SIG-M5 (cell line): ENCODE measurements around the gene SYT5.
"Not testable (repeated sequence)": the region's sequence is repeated elsewhere in the genome, so short reads cannot be mapped to it uniquely, and the experiment has no call there.

ENCODE experiments used
- DNase-seq: peaks from one replicate; lab custom pipeline; 2025; lab: John Stamatoyannopoulos, UW

Gene SYT5

DNA sequence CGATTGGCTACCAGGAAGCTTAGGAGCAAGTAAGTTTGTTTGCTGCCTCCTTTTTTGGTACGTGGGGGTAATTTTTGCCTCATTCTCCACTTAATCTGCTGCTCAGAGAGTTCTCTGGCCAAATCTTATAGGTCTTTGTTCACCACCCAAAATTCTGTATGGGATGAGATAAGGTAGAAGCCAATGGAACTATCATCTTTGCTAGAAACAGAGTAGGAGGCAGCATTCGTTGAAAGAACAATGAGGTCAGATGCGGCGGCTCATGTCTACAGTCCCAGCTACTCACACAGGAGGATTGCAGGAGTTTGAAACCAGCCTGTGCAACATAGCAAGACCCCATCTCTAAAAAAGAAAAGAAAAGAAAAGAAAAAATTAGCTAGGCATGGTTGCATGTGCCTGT lies 8.6 kb downstream of the SYT5 start:
- no peak for DNase-seq

DNA sequence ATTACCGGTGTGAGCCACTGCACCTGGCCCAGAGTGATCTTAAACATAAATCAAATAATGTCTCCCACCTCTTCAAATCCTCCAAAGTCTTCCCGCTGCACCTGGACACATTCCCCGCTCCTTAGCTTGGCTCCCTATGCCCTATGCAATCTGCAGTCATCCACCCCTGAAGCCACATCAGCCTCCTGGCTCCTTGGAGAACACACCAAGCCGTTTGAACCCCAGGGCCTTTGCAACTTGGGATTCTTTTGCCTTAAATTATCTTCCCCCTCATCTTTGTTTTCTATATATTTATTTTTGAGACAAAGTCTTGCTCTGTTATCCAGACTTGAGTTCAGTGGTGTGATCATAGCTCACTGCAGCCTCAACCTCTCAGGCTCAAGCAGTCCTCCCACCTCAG lies 11.0 kb downstream of the SYT5 start:
- no peak for DNase-seq

DNA sequence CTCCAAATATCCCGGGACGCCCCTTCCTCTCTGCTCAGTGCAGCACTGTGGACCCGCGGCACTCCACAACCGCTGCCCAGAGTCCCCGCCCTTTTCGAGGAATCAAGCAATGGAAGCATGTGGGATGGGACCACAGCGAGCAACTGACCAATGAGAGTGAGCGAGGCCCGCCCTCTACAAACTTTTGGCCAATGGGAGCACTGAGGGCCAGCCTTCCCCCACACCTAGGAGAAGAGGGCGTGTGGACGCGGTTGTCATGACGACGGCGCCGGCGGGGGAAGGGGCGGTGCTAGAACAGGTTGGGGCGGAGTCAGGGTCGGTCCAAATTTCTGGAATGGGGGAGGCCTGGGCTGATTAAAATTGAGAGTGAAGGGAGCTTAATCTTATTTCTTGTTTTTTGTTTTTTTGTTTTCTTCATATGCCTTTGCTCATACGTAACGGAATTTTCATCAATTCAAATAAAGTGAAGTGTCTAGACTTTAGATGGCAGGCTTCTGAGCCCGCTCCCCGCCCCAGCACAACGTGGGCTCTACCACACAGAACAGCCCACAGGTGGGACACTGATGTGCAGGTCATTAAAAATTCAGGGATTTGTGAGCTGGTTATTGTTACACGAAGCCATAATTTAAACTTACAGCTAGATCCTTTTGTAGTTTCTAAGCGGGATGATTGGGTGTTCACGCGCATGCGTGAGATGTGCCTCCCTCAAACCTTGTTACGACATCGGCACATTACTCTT lies 13.4 kb downstream of the SYT5 start, which contains the start of gene DNAAF3:
TSS of gene DNAAF3 (minus strand) at position 84 of the 739 bp plus-strand sequence. CDS start 200 bp downstream, outside the sequence.
- DNase-seq, result peak; percentile 78

DNA sequence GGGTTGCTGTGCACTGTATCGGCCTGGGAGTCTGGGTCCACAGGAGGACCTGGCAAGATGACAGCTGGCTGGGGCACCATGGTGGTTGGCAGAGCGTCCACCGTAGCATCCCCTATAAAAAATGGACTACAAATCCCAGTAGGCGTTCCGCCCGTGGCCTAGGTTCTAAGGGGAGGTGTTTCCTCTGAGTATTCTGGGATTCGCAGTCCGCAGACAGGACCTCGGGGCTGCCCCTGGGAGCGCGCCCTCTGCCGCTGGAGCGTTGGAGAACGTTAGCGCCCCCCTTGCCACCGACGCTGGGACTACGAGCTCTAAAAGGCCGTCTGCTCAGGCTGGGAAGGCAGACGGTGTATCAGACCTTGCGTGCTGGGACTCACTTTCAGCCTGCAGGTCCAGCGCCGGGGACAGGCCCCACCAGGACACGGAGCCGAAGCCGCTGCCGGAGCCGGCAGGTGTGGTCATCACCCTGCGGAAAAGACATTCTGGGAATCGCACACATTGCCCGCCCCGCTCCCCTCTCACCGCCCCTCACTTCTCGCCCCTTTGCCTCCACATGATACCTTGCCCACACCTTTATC lies 14.0 kb downstream of the SYT5 start:
- peak; percentile 66 for DNase-seq

GRCh38 chr19:55161571-55162322 lies 18.3 kb downstream of the SYT5 start:
- no peak for DNase-seq

DNA sequence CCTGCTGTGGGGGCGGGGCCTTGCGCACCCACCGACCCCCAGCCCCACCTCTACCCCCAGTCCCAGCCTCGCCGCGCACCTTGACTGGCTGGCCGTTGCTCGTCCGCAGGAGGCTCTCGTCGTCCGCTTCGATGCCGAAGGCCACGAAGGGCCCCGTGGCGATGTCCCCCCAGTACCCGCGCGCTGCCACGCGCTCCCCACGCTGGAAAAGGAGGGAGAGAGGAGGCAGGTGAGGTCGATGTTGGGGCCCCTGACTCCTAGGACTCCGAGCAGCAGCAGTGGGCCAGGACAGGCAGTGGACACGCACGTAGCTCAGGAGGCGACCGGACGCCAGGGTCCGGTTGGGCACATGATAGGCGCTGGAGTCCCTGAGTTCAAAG lies 19.1 kb downstream of the SYT5 start:
- DNase-seq, result no peak

DNA sequence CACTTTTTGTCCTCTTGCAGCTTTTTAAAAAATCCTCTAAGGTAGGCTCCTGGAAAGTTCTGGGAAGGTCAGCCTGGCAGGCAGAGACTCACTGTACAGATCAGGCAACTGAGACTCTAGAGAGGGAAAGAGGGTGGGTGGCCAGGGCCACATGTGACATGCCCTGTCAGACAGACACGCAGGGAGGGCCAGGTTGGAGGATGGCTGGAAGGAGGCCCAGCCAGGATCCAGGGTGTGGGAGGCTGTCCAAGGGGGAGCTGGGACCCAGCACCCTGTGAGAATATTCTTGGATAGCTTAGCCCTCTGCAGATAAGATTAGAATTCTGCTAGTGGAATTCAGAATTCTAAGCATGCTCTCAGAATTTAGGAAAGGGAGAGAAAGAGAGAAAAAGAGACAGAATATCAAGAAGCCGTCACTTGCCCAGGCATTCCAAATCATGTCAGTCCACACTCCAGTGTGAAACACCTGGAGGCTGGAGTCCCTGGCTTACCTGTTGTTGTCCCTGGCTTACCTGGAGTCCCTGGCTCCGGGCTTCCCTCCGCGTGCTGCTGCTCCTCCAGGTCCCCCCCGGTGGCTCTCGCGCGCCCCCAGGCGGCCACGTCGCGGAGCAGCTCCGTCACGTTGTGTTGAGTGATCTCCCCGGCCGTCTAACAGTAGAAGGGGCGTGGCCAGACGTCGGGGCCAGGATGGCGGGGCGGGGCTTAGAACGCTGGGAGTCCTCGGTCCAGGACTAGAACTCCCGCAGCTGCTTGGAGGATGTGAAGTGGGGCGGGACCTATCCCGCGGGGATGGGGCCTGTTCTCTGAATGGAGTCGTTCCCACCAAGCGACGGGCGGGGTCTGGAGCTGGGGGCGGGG lies 19.7 kb downstream of the SYT5 start:
- DNase-seq, result no peak

GRCh38 chr19:55158848-55159749 lies 21.0 kb downstream of the SYT5 start:
- DNase-seq, result no peak

DNA sequence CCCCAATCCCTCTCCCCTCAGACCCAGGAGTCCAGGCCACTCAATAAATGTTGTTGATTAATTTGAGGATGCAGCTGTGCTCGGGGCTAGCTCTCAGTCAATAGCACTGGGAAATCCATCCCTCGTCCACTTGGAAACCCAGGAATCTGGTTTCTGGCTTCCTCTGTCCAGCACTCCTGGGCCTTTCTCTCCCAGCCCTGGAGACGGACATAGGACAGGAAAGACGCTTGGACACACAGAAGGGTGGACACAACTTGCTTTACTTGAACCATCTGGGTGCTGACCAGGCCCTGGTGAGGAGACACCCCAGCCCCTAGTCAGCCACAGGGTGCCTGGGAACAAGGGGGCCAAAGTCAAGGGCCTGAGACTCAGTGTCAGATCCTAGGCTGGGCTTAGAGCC lies 21.7 kb downstream of the SYT5 start:
- DNase-seq, result no peak

- no peak for DNase-seq
These were observed 22.8 kb downstream of the SYT5 start, which contains the start of gene TNNI3 for GRCh38 chr19:55157064-55157908. TNNI3 (minus strand) TSS chr19:55157732; CDS start chr19:55157589, 143 bp downstream.

DNA sequence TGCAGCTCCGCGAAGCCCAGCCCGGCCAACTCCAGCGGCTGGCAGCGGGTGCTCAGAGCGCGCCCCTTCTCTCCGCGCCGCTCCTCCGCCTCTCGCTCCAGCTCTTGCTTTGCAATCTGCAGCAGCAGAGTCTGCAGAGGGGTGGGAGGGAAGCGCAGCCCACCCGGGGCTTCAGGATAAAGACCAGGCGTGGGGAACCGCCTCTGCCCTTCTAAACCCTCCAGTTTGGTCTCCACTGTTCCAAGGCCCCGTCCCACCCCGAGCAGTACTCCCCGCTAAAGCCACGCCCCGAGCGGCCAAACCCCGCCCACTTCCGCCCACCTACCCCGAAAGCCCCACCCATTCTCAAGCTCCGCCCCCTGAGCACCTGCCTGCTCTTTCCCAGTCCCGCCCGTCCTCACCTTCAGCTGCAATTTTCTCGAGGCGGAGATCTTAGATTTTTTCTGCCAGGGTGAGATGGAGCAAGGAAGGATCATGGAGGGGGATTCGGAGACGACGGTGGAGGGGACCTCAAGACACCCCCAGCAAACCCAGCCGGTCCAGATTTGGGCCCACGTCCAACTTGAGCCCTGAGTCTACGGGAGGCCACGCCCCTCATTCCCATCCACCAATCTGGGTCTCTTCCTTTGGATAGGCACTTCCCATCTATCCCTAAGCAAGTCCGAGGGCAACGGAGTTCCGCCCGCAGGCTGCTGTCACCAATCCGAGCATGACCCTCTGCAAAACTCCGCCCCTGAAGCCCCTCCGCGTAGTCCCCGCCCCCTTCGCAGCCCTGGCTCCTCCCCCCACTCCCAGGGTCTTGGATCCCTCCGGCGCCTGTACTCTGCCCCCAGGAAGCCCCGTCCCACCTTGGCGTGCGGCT lies 23.7 kb downstream of the SYT5 start:
- DNase-seq, result no peak

DNA sequence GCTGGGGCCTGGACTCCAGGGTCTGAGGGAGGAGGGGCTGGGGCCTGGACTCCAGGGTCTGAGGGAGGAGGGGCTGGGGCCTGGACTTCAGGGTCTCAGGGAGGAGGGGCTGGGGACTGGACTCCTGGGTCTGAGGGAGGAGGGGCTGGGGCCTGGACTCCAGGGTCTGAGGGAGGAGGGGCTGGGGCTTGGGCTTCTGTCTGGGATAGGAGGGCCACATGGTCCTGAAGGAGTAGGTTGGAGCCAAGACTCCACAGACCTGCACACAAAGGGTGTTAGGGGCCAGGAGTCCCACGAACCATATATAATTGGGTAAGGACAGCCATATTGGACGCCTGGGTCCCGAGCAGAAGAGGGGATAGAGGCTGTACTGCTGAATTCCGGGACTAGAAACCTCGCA lies 24.3 kb downstream of the SYT5 start:
- not testable (repeated sequence) for DNase-seq

DNA sequence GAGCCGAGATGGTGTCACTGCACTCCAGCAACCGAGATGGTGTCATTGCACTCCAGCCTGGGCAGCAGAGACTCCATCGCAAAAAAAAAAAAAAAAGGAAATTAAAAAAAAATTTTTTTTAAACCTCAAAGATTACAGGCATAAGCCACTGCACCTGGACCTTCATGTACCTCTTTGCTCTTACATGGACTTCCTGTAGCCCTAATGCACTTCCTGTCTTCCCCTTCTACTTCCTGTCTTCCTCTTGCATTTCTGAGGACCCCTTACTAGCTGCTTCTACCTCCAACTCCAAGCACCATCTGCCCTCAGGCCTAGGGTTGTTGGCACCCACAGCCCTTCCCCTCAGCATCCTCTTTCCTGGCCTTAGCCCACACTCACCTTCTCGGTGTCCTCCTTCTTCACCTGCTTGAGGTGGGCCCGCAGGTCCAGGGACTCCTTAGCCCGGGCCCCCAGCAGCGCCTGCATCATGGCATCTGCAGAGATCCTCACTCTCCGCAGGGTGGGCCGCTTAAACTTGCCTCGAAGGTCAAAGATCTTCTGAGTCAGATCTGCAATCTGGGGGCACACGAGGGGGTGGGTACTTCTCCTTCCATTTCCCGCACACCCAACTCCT lies 26.3 kb downstream of the SYT5 start:
- DNase-seq, result no peak

- no peak for DNase-seq
These were observed 28.1 kb downstream of the SYT5 start for GRCh38 chr19:55152017-55152416.

- DNase-seq, result no peak
These were observed 30.7 kb downstream of the SYT5 start, which contains the start of gene TNNT1 for GRCh38 chr19:55149078-55150003. TNNT1 (minus strand) TSS chr19:55149206; CDS start chr19:55147157, 2,049 bp downstream.

- DNase-seq, result no peak
These were observed 32.4 kb downstream of the SYT5 start for GRCh38 chr19:55147545-55148251.
